HT-29 (cell line): ENCODE results near the gene CMIP. TPM values are rescaled to one million over a fixed set of nuclear protein-coding genes. Genes with fewer than 3 reads are reported as not detected.

Experiments
- DNase-seq: peaks from one replicate; pipeline ENCODE4 v3.0.0-alpha.2; 2015; ENCODE audit warnings: low spot score
- total RNA-seq: library from RNA; depleted of rRNA; stranded (reverse); fragments of >200 nt; shearing (Covaris generic); gene quantifications from 2 replicates; pipeline ENCODE4 v1.2.3, GENCODE V29; 2014

The CMIP gene
- total RNA-seq, 1 experiment from 2014 or later, result 24.7 TPM

DNA sequence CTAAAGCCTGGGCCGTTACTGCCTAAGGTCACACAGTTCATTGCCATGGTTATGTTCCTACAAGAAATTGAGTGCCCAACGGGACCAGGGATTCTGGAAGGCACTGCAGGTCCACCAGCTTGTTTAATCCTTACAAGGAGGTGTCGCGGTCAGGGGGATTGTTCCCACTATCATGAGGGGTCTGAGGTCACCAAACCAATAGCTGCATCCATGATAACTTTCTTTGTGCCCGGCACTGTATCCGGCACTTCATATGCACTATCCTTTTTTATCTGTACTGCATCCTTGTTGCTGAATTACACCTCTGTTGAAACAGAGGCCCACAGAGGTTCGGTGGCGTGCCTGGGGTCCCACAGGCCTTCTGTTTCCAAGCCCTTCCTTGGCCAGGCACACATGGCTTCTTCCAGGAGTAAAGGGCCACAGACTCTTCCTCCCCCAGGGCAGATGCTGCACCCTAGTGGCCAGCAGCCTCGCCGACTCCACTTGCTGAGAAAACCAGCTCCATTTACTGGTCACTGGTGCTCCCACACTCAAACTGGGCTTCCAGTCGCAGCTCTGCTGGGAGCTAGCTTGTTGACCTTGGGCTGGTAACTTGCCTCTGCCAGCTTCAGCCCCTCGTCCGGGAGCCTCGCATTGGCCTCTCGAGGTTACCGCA is 252.5 kb downstream of the CMIP start:
- DNase-seq, result peak; percentile 58

GRCh38 chr16:81697616-81698309 is 253.2 kb downstream of the CMIP start:
- no peak for DNase-seq

DNA sequence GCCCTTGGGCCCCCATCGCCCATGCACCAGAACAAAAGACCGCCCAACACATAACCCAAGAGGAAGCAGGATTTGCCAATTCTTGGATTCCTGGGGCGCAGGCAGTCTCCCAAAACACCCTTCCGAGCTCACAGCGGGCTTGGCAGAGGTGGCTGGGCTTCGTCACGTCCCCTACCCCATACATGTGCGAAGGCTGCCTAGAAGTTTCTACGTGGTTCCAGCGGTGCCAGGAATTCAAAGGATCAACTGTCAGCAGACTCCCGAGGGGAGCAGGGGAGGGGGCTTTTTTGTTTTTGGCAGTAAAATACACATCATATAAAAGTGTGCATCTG is 253.7 kb downstream of the CMIP start:
- no peak for DNase-seq

DNA sequence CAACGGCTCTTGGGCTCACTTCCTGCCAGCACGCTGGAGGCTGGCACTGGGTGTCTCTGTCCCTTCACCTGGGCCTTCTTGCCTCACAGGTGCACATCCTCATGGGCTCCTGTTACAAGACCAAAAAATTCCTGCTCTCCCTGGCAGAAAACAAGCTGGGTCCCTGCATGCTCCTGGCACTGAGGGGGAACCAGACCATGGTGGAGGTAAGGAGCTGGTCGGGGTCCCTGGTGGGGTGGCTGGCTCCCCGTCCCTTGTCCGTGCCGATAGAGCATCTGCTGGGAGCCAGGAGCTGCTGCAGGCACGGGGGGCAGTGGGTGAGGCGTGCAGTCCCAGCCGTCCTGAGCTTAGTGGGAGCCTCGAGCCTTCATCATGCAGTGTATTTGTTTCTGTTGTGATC is 255.0 kb downstream of the CMIP start:
- no peak for DNase-seq

DNA sequence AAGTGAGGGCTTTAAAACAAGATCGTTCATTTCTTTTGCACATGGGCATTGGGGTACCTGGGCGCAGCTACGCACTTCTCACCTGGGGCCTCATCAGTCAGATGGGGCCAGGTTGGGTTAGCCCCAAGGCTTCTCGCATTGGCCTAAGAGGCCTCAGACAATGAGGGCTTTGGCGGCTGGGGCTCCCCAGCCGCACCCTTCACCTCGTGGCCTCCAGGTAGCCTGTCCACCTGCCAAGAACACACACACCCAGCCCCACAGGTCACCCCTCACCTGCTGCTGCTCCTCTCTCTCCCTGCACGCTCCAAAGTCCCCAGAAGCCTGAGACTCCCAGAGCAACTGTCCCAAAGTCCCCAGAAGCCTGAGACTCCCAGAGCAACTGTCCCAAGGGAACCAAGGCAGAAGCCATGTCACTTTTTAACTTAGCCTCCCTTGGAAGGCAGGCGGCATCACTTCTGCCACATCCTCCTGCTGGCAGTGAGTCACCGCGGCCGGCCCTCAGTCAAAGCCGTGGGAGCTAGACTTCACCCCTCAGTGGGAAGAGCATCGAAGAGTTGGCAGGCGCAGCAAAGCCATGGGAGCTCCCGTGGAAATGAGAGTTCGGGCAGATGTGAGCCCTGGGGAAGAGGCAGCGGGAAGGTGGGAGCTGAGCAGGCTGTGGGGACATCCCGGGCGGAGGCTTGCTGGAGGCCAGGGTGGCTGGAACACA is 255.6 kb downstream of the CMIP start:
- no peak for DNase-seq

DNA sequence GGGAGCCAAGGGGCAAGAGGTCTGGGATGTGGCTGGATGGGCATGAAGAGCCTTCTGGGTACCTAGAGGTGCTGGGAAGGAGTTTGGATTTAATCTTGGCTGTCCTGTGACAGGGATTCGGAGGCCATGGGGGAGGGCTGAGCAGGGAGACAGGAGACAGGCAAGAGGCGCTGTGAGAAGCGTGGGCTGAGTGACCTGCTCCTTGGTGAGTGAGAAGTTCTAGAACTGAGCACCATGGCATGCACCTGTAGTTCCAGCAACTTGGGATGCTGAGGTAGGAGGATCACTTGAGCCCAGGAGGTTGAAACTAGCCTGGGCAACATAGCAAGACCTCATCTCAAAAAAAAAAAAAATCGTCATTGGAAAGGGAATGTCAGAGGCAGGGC is 256.2 kb downstream of the CMIP start:
- DNase-seq, result no peak

GRCh38 chr16:81701296-81701970 is 256.8 kb downstream of the CMIP start:
- DNase-seq, result no peak

- DNase-seq, result no peak
Observed at GRCh38 chr16:81702506-81702905, 257.9 kb downstream of the CMIP start.

DNA sequence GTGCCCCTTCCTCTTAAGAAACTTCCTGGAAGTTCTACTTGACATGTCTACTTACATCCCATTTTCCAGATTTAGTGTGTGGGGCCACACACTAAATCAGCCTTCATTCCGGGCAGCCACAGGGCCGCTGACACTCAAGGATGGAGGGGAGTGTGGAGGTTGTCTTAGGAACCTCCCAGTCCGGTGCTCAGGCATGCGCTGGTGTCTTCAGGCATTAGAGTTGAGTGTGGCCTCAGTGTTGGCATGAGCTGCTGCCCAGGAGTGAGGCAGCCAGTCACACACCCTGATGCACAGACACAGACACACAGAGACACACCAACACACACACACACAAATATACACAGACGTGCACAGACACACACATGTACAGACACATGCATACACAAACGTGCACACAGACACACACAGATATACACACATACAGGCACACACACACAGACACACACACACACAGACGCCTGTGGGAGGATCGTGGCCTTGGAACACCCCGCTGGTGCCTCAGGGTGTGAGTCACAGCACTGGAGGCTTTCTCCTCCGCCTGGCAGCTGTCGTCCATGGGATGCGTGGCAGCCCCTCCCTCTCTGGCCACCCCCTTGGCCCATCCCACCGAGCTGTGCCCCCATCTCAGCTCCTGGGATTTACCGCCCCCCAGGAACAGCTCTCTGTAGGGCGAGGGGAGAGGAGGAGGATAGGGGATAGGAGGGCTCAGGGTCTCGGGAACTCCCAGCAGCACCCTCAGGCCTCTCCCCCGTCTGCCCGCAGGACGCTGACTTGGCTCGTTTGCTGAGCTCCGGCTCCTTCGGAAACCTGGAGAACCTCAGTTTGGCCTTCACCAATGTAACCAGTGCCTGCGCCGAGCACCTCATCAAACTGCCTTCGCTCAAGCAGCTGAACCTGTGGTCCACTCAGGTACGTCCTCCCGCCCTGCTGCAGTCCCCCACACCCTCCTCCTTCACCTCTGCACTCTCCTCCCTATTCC is 258.9 kb downstream of the CMIP start:
- DNase-seq, result no peak

- no peak for DNase-seq
Observed at GRCh38 chr16:81705261-81705660, 260.7 kb downstream of the CMIP start.

DNA sequence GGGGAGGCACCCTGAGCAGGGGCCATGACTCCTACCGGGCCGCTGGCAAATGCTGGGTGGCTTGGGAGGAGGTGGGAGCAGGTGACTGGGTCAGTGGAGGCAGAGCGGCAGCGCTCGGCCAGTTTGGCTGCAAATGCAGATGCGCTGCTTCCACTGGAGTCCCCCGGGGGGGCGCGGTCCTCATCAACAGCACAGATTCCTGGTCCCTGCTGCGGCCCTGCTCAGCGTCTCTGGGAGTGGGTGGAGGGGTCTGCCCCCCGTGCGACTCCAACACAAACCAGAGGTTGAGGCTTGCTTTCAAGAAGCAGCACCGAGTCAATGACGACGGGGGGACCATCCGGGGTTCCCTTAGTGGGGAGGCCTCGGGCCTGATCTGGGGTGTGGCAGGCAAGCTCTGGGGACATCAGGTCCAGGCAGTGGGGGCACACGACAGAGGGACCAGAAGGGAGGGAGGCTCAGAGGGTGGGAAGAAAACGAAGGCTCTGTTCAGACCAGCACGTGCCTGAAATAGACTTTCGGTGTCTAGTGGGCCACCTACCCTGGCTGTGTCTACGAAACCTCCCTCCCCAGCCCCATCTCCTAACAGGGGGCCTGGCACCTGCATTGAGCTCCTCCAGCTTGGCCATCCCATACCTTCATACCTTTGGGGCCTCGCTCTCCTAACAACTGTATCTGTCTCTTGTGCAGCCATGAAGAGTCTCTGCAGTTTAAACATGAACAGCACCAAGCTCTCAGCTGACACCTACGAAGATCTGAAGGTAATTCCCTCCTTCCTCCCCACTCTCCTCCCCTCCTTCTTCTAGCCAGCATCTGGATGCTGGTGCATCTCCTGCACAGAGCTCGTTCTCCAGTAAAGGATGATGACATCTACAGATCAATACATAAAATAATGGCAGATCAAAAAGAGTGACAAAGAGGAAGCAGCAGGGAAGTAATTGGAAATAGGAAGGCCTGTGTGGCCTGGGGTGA is 262.0 kb downstream of the CMIP start:
- DNase-seq, result no peak

DNA sequence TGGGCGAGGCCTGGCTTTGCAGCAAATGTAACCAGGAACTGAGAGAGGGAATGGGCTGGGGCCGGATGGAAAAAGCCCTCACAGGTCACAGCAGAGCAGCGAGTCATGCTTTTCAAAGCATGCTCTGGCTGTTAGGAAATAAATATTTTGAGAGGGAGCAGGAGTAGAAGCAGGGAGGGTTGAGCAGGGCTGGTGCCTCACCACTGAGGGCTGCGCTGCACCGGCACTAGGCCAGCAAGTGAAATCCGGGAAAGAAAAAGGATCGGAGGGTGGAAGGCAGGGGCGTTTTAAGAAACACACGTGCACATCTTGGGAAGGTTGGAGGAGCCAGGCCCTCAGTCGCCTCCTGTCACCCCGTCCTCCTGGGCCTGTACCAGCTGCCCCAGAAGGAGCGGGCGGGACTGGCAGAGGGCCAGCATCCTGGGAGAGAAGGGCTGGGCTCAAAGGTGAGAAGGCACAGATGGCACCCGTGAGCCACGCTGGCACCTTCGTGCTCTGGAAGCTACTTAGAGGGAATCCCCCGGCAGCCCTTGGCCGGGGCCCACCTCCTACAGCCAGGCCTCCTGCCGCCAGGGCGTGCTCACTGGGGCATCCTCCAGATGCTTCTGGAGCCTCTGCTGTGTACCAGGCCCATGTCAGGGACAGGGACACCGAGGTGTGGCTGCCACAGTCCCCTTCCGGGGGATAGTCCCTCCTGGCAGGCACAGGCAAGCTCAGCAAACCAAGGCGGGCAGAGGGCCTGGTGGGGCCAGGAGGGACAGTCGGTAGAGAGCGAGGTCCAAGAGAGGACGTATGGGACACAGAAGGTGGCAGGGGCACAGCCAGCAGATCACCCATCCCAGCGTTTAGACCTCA is 263.0 kb downstream of the CMIP start:
- DNase-seq, result peak; percentile 77

DNA sequence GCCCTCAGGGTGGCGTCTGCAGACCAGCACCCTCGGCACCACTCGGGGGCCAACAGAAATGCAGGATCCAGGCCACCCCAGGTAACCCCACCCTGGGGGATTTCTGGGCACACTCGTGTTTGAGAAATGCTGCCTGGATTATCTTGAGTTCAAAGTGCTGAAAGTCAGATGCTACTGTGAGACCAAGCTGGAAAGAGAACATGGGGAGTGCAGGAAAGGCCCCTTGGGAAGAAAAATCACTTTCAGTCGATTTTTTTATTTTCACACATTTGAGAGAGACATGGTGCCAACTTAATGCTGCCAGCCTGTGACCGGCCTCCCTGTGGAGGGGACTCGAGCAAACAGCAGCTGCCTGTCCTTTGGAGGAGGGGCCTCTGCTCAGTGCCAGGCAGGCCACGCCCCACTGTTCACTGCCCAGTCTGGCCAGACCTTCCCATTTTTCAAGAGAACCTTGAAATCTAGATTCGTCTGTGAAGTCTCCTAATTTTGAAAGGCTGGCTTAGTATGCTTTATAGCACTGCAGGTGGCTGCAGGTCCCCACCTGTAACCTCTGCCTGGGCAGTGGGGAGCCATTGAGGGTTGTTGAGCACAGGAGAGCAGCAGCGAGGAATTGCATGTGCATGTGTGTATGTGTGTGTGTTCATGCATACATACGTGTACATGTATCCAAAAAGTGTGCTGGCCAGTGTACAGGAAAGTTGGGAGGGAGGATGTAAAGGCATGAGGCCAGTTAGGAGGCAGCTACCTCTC is 263.8 kb downstream of the CMIP start:
- no peak for DNase-seq

- no peak for DNase-seq
Observed at GRCh38 chr16:81709016-81709900, 264.6 kb downstream of the CMIP start.

DNA sequence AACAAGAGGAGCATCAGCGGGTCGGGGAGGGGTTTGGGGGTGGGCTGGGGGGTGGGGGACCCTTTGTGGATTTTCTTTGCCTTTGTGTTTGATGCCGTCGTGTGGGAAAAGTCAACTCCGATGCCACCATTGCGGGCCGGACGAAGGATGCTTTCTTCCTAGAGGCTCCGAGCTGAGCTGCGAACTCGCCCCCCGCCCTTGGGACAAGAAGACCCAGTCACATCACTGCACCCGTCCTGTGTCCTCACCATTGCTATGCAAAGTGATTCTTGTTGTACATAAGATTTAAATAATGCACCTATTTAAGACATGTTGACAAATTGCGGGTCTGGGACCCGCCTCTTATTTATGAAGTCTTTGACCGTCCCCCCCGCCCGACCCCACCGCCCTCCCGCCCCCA is 265.4 kb downstream of the CMIP start:
- no peak for DNase-seq

DNA sequence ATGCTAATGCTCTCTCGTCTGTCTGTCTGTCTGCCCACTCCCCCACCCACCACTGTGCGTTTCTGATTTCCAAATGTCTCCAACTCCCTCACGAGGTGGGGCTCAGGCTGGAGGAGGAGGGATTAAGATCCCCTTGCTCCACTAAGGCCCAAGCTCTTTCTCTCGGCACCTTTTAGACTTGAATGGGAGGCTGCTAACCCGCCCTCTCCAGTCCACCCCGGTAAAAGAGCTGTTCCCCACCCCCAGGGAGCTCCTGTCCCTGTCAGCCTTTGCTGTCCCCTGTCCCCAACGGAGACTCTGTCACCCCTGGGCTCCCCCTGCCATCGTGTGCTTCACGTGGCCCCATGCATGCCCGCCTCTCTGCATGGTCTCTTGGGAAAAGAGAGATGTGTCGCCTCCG is 266.0 kb downstream of the CMIP start:
- DNase-seq, result no peak

DNA sequence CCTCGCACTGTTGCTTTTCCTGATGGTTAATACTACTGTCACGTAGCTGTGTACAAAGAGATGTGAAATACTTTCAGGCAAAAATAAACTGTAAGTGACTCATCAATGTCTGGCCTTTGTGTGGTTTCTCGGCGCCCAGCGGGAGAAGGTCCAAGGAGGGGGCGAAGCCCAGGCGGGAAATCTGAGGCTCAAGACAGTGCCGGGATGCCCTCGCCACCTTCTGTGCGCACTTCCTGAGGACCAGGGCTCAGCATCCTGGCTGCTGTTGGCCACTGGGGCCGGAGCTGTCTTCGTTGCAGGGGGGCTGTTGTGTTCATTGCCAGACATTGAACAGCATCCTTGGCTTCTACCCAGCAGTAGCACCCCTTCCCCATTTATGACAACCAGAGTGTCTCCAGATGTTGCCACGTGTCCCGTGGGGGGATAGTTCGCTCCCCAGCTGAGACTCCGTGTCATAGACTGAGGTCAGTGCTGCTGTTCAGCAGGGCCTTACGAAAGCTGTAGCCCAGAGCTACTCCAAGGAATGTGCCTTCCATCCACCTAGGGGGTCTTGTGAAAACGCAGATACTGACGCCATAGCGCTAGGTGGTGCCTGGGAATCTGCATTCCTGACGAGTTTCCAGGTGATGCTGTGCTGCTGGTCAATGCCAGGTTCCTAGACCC is 267.2 kb downstream of the CMIP start:
- DNase-seq, result peak; percentile 61
